Activated B cell treated with CpG ODN at 0.5 μM for 24 hours (primary cell): ENCODE data around the gene GCNA. TPM values are rescaled to one million over a fixed set of nuclear protein-coding genes. Genes with fewer than 3 reads are reported as not detected.

ENCODE experiments used
- ATAC-seq: fragments of 200-7000 bp; cut with Tn5 transposase; one replicate; pipeline ENCODE4 v1.10.0; 2021; ENCODE audit warnings: low read depth, mild to moderate bottlenecking, moderate library complexity
- CTCF ChIA-PET: fragments of 350-600 bp; sonication (Branson Sonifier 250); formaldehyde crosslinking; loops from one replicate; lab custom pipeline; 2021; ENCODE audit warnings: antibody characterized with exemption; lab: Charles Lee
- POLR2A ChIA-PET: fragments of 350-600 bp; sonication (Branson Sonifier 250); formaldehyde crosslinking; loops from one replicate; lab custom pipeline; 2021; ENCODE audit warnings: antibody characterized with exemption; lab: Charles Lee
- DNase-seq: peaks from one replicate; pipeline ENCODE4 v3.0.0; 2022
- H3K27ac Mint-ChIP-seq: one replicate; pipeline ENCODE4 v1.8.0; 2020; ENCODE audit warnings: mixed read lengths
- H3K27me3 Mint-ChIP-seq: one replicate; pipeline ENCODE4 v1.8.0; 2021; ENCODE audit warnings: mixed read lengths
- H3K36me3 Mint-ChIP-seq: one replicate; pipeline ENCODE4 v1.8.0; 2021; ENCODE audit warnings: low read depth, mixed read lengths
- H3K4me1 Mint-ChIP-seq: one replicate; pipeline ENCODE4 v1.8.0; 2021; ENCODE audit warnings: mixed read lengths
- H3K4me3 Mint-ChIP-seq: one replicate; pipeline ENCODE4 v1.8.0; 2020; ENCODE audit warnings: mild to moderate bottlenecking, mixed read lengths
- H3K9me3 Mint-ChIP-seq: one replicate; pipeline ENCODE4 v1.8.0; 2020; ENCODE audit warnings: mixed read lengths
- intact Hi-C: fragments of 100-400 bp; cut with micrococcal nuclease; formaldehyde crosslinking; loops from one replicate; pipeline ENCODE4 v1.15.1; 2024
- total RNA-seq: library from RNA; stranded (reverse); gene quantifications from 2 replicates; pipeline ENCODE4 v1.2.3, GENCODE V29; 2022
- TF ChIP-seq, protein P1 (sequence below): fragments of 200-600 bp; IDR thresholded peaks from one replicate; pipeline ENCODE4 v1.8.0; 2022; ENCODE audit warnings: antibody characterized with exemption, mild to moderate bottlenecking

The GCNA gene
- total RNA-seq, 1 donor from 2014 or later: 4.1 TPM

DNA sequence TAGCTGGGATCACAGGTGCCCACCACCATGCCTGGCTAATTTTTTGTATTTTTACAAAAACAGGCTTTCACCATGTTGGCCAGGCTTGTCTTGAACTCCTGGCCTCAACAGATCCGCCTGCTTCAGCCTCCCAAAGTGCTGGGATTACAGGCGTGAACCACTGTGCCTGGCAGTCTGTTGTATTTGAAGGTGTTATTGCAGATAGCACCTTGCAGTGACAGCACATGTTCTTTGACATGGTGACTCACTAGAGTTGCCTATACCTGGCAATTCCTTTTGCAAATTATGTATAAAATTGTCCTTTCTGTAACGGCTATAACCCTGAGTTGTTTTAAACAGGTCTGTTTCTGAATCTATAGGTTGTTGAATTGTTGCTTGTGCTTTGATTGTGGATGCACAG lies 37.4 kb upstream of the GCNA start:
- TF ChIP-seq, protein P1, sequence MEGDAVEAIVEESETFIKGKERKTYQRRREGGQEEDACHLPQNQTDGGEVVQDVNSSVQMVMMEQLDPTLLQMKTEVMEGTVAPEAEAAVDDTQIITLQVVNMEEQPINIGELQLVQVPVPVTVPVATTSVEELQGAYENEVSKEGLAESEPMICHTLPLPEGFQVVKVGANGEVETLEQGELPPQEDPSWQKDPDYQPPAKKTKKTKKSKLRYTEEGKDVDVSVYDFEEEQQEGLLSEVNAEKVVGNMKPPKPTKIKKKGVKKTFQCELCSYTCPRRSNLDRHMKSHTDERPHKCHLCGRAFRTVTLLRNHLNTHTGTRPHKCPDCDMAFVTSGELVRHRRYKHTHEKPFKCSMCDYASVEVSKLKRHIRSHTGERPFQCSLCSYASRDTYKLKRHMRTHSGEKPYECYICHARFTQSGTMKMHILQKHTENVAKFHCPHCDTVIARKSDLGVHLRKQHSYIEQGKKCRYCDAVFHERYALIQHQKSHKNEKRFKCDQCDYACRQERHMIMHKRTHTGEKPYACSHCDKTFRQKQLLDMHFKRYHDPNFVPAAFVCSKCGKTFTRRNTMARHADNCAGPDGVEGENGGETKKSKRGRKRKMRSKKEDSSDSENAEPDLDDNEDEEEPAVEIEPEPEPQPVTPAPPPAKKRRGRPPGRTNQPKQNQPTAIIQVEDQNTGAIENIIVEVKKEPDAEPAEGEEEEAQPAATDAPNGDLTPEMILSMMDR: no peak
- peaks cover 66% of the 10 kb centered on the region for H3K4me1 Mint-ChIP-seq
- POLR2A ChIA-PET: interaction anchor here (0.7 to 4.6 kb wide), 4 partner anchors 8 to 174 kb away, joined by 3 to 63 read pairs (median 5); partner anchors contain the start of genes OGT and TAF1
- peaks cover 59% of the 10 kb centered on the region for H3K36me3 Mint-ChIP-seq
- no peaks in the 10 kb centered on the region for H3K27me3 Mint-ChIP-seq
- ATAC-seq (peak; percentile 30), DNase-seq (no peak)
- intact Hi-C loops: loop anchor here (1.0 kb wide), 1 partner anchor 8 kb away; no protein-coding TSS in a partner anchor
- H3K4me3 Mint-ChIP-seq: peak overlapping the region; percentile 45
- H3K27ac Mint-ChIP-seq: peak overlapping the region; percentile 76
- no peaks in the 10 kb centered on the region for H3K9me3 Mint-ChIP-seq
- CTCF ChIA-PET: no interaction called here

DNA sequence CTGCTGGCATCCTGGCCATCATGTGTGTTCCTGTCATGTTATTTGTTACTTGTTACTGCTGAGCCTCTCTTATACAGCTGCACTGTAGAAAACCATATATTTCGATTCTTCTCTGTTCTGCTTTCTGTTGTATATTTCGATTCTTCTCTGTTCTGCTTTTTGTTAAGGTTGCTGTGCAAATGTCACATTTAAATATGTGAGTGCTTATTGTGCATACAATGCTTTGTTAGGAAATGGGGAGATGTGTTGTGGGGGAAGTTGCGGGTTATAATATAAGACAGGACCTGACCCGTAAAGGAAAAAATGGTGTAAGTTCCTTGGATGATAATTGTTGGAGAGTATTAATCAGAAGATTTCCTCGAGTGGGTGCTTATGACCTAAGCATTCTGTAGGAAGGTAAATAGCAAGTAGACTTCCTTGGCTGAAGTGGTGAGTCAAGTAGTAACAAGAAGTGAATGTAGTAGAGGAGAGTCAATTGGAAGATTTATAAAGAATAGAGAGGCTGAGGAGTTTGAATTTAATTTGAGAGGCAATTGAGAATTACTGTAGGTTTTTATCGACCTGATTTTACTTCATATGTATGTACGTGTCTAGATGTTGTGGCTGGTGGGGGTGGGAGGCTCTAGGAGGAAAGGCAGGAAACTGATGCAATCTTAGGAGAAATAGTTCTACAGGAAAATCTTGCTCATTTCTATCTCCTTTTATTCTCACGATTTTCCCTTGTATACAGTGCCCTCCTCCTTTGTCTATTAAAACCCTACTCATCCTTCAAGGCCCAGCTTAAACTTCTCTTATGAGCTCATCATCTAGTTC lies 36.8 kb upstream of the GCNA start:
- Mint-ChIP-seq H3K27me3 (no peaks in the 10 kb centered on the region), H3K36me3 (peaks cover 61% of the 10 kb centered on the region), H3K27ac (peak overlapping the region; percentile 76), H3K4me3 (peak overlapping the region; percentile 45), H3K4me1 (peaks cover 61% of the 10 kb centered on the region), H3K9me3 (no peaks in the 10 kb centered on the region)
- CTCF ChIA-PET: interaction anchor here (2.0 kb wide), 1 partner anchor 8 kb away, joined by 4 read pairs; the partner anchor contains the start of gene OGT
- intact Hi-C loops: loop anchor here (1.0 kb wide), 1 partner anchor 9 kb away; no protein-coding TSS in a partner anchor
- POLR2A ChIA-PET: interaction anchor here (1.4 to 4.6 kb wide), 3 partner anchors 9 to 175 kb away, joined by 3 to 63 read pairs (median 7); partner anchors contain the start of genes OGT and TAF1
- TF ChIP-seq, protein P1: no peak
- DNase-seq (no peak), ATAC-seq (peak; percentile 83)

GRCh38 chrX:71542411-71542810 lies 35.8 kb upstream of the GCNA start:
- intact Hi-C loops: no loop called here
- TF ChIP-seq, protein P1: no peak
- H3K9me3 Mint-ChIP-seq: no peaks in the 10 kb centered on the region
- DNase-seq: no peak
- H3K27me3 Mint-ChIP-seq: no peaks in the 10 kb centered on the region
- H3K27ac Mint-ChIP-seq: peak overlapping the region; percentile 76
- ChIA-PET CTCF (interaction anchor here (1.6 to 2.0 kb wide), 2 partner anchors 9 to 10 kb away, joined by 4 to 5 read pairs; partner anchors contain the start of gene OGT), POLR2A (interaction anchor here (2.0 to 4.6 kb wide), 2 partner anchors 10 to 176 kb away, joined by 7 to 63 read pairs; partner anchors contain the start of genes OGT and TAF1)
- no peak for ATAC-seq
- H3K4me1 Mint-ChIP-seq: peaks cover 58% of the 10 kb centered on the region
- H3K36me3 Mint-ChIP-seq: peaks cover 64% of the 10 kb centered on the region
- H3K4me3 Mint-ChIP-seq: no peak overlapping the region

DNA sequence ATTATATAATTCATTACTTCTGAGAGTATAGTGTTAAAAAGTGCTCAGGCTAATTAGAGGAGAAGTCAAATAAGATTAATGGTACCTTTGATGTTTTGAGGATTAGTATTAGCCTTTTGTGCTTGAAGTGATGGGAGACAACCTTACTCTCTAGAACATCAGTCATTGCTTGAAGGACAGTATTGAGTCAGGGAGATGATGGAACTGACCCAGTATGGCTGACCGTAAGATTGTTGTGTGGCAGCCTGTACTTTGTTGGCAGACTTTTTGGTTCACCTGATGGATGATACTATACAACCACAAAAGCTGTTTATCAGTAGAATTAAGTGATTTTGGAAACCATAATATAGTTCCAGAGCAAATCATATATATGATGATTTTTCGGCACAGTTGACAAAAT lies 35.4 kb upstream of the GCNA start:
- intact Hi-C loops: no loop called here

More for the DNA sequence above, 35.4 kb upstream of the GCNA start:
- ChIA-PET POLR2A (interaction anchor here (4.6 kb wide), 1 partner anchor 10 kb away, joined by 63 read pairs; the partner anchor contains the start of gene OGT), CTCF (interaction anchor here (1.6 to 2.0 kb wide), 2 partner anchors 10 to 11 kb away, joined by 4 to 5 read pairs; partner anchors contain the start of gene OGT)
- Mint-ChIP-seq H3K9me3 (no peaks in the 10 kb centered on the region), H3K4me1 (peaks cover 54% of the 10 kb centered on the region), H3K27ac (peak overlapping the region; percentile 76), H3K27me3 (no peaks in the 10 kb centered on the region), H3K36me3 (peaks cover 64% of the 10 kb centered on the region), H3K4me3 (no peak overlapping the region)
- ATAC-seq (no peak), DNase-seq (no peak)
- TF ChIP-seq, protein P1: no peak
